B cell (primary cell): ENCODE data around the gene CCDC30. TPM values are rescaled to one million over a fixed set of nuclear protein-coding genes. Genes with fewer than 3 reads are reported as not detected.
A peak's percentile ranks its signal among the peaks of the same experiment; 100 is the strongest.

Experiments
- ATAC-seq: fragments of 200-7000 bp; cut with Tn5 transposase; one replicate; pipeline ENCODE4 v1.10.0; 2021; ENCODE audit warnings: low read depth, mild to moderate bottlenecking, moderate number of reproducible peaks, moderate library complexity
- CTCF ChIA-PET: fragments of 350-600 bp; sonication (Branson Sonifier 250); formaldehyde crosslinking; loops from one replicate; lab custom pipeline; 2021; ENCODE audit warnings: antibody characterized with exemption, inconsistent platforms; lab: Charles Lee
- POLR2A ChIA-PET: fragments of 350-600 bp; sonication (Branson Sonifier 250); formaldehyde crosslinking; loops from one replicate; lab custom pipeline; 2021; ENCODE audit warnings: antibody characterized with exemption; lab: Charles Lee
- DNase-seq: peaks from one replicate; pipeline ENCODE4 v3.0.0; 2013
- H2AFZ ChIP-seq: 2 replicates; pipeline ENCODE4 v1.6.1; 2012; ENCODE audit warnings: mild to moderate bottlenecking, low read depth, low read length; ENCODE audit not compliant: insufficient read depth, poor library complexity, severe bottlenecking
- H3K27ac ChIP-seq, 2 donors: 1 replicate in 1 of 2; 2 replicates in 1 of 2; pipeline ENCODE4 v1.5.1; 2012 to 2013; ENCODE audit warnings: low read length in 2 of 2, mild to moderate bottlenecking in 2 of 2, moderate library complexity in 1 of 2
- H3K27me3 ChIP-seq, 4 experiments: fragments of 200-600 bp in 1 of 4; sonication (generic) in 1 of 4; replicated peaks in 1 of 4; 1 replicate in 2 of 4; 2 replicates in 2 of 4; pipeline versions ENCODE4 v1.6.1 to v1.7.0; 2013 to 2016; ENCODE audit warnings: low read length in 3 of 4, mild to moderate bottlenecking in 2 of 4, mixed read lengths in 1 of 4, moderate library complexity in 1 of 4; ENCODE audit not compliant: insufficient read depth in 4 of 4, control insufficient read depth in 3 of 4; ENCODE audit errors: control extremely low read depth in 1 of 4
- H3K36me3 ChIP-seq, 2 experiments: replicated peaks in 1 of 2; 1 replicate in 1 of 2; 2 replicates in 1 of 2; pipeline versions ENCODE4 v1.6.1 to v1.7.1; 2013; ENCODE audit warnings: low read length in 1 of 2; ENCODE audit not compliant: insufficient read depth in 2 of 2, control insufficient read depth in 1 of 2; ENCODE audit errors: control extremely low read depth in 1 of 2, extremely low read depth in 1 of 2
- H3K4me1 ChIP-seq, 2 donors: fragments of 200-600 bp in 1 of 2; sonication (generic) in 1 of 2; 1 replicate in 1 of 2; 2 replicates in 1 of 2; pipeline versions ENCODE4 v1.5.1 to v1.6.1; 2013 to 2017; ENCODE audit warnings: low read length in 2 of 2; ENCODE audit not compliant: control insufficient read depth in 2 of 2, insufficient read depth in 2 of 2
- H3K4me2 ChIP-seq: replicated peaks from 2 replicates; pipeline ENCODE3; 2012; ENCODE audit warnings: mild to moderate bottlenecking, low read depth, low read length; ENCODE audit not compliant: poor library complexity, severe bottlenecking
- H3K4me3 ChIP-seq, 5 experiments: fragments of 200-600 bp in 1 of 5; sonication (generic) in 1 of 5; 1 replicate in 3 of 5; 2 replicates in 2 of 5; pipeline versions ENCODE4 v1.5.1 to v1.7.0; 2011 to 2016; ENCODE audit warnings: low read length in 4 of 5, mild to moderate bottlenecking in 4 of 5, low read depth in 2 of 5, control low read depth in 1 of 5, moderate library complexity in 1 of 5; ENCODE audit not compliant: insufficient read depth in 1 of 5; ENCODE audit errors: control extremely low read depth in 1 of 5, extremely low read depth in 1 of 5
- H3K79me2 ChIP-seq: fragments of 200-600 bp; sonication (generic); one replicate; pipeline ENCODE4 v1.6.0; 2016; ENCODE audit warnings: low read length; ENCODE audit not compliant: control insufficient read depth, insufficient read depth
- H3K9ac ChIP-seq: fragments of 200-600 bp; sonication (generic); 2 replicates; pipeline ENCODE4 v1.6.1; 2017; ENCODE audit warnings: mild to moderate bottlenecking, low read length, moderate library complexity
- H3K9me3 ChIP-seq, 3 donors: one replicate each; pipeline versions ENCODE4 v1.6.1 to v1.7.1; 2013; ENCODE audit warnings: low read length in 2 of 3; ENCODE audit not compliant: control insufficient read depth in 2 of 3, insufficient read depth in 1 of 3; ENCODE audit errors: control extremely low read depth in 1 of 3
- H4K20me1 ChIP-seq: 2 replicates; pipeline ENCODE4 v1.6.0; 2012; ENCODE audit warnings: mild to moderate bottlenecking, low read length; ENCODE audit not compliant: insufficient read depth, control insufficient read depth, poor library complexity, severe bottlenecking
- H3K27ac Mint-ChIP-seq: one replicate; pipeline ENCODE4 v1.8.0; 2021; ENCODE audit warnings: mixed read lengths
- H3K27me3 Mint-ChIP-seq: one replicate; pipeline ENCODE4 v1.8.0; 2021; ENCODE audit warnings: mixed read lengths
- H3K4me1 Mint-ChIP-seq: one replicate; pipeline ENCODE4 v1.8.0; 2021; ENCODE audit warnings: mixed read lengths
- H3K4me3 Mint-ChIP-seq: one replicate; pipeline ENCODE4 v1.8.0; 2021; ENCODE audit warnings: mixed read lengths
- H3K9me3 Mint-ChIP-seq: one replicate; pipeline ENCODE4 v1.8.0; 2022; ENCODE audit warnings: mixed read lengths; ENCODE audit not compliant: insufficient read depth
- EZH2 ChIP-seq: IDR thresholded peaks from 2 replicates; pipeline ENCODE4 v1.6.1; 2012; ENCODE audit warnings: borderline replicate concordance, low read depth, mild to moderate bottlenecking, moderate library complexity, low read length; ENCODE audit not compliant: insufficient read depth, poor library complexity, severe bottlenecking
- WGBS: methylation state at CpG from one replicate; pipeline ENCODE4 v1.1.5; 2013; ENCODE audit warnings: missing lambda C conversion rate; ENCODE audit not compliant: insufficient coverage; 5-methylcytosine and 5-hydroxymethylcytosine counted together
- intact Hi-C: fragments of 100-400 bp; cut with micrococcal nuclease; formaldehyde crosslinking; loops from one replicate; pipeline ENCODE4 v1.10.0; 2022
- polyA plus RNA-seq: library from polyadenylated mRNA; depleted of rRNA; stranded (reverse); fragments of >200 nt; gene quantifications from 2 replicates; pipeline ENCODE4 v1.2.3, GENCODE V29; 2012
- total RNA-seq, 2 donors: library from RNA; stranded (reverse); fragments of 120-200 nt in 1 of 2; gene quantifications; 1 replicate in 1 of 2; 2 replicates in 1 of 2; pipeline versions ENCODE4 v1.2.3 to v1.2.4, GENCODE V29; 2013 to 2022
- TF ChIP-seq, protein P1 (sequence below): fragments of 200-600 bp; IDR thresholded peaks from one replicate; pipeline ENCODE4 v1.8.0; 2022; ENCODE audit warnings: antibody characterized with exemption, mild to moderate bottlenecking

The CCDC30 gene
- total and polyA plus RNA-seq, 2 donors (not counting 1 experiment from before 2014, with no cell fraction given) = 1.4 to 7.4 TPM

DNA sequence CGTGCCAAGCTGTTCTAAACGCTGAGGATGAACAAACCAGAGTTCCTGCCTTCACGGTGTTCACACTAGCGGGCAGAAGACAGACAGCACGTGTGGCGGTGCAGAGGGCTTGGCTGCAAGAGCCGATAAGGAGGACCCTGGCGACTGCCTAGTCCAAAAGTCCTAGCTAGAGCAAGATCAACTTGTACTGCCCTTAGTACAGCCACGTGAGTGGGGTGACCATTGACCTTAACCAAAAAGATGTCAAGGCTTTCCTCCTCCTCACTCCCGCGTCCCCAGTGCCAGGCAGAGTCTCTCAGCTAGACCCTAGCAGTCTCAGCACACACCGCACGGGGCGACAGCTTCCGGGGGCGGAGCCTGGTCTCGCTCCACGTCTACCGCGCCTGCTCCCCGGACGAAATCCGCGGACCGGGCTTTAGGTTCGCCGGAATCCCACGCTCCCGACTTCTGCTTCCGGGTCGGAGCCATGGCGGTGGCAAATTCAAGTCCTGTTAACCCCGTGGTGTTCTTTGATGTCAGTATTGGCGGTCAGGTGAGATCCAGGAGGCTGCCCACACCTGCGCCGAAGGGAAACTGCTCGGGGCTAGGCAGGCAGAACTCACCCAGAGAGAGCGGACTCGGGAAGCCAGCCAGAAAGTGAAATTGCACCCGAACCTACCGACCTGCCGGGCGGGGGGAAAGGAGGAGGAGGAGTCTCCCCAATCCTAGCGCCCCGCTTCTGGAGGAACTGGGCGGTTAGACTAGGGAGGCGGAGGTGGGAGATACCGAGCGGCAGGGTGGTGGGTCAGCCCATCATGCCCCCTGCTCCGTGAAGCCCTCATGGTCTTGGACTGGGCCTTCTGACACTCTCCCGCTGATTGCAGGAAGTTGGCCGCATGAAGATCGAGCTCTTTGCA is 195.1 kb downstream of the CCDC30 start, which contains the start of gene PPIH:
PPIH (plus strand) TSS at position 443 of the 896 bp plus-strand sequence; CDS start at position 467, 24 bp downstream.
- intact Hi-C loops = loop anchor here (1.0 to 5.0 kb wide), 5 partner anchors 24 to 699 kb away; partner anchors contain the start of genes C1orf50, CDC20, FOXJ3 and P3H1
- WGBS = under 1% methylated on average over 53 of the region's 53 CpGs
- H3K4me1 Mint-ChIP-seq = peaks cover 32% of the 10 kb centered on the region

More for the DNA sequence above, 195.1 kb downstream of the CCDC30 start, which contains the start of gene PPIH:
- POLR2A ChIA-PET = interaction anchor here (0.6 to 1.9 kb wide), 6 partner anchors 24 to 298 kb away, joined by 3 to 19 read pairs (median 3); partner anchors contain the start of genes C1orf50, P3H1, YBX1 and ZNF691
- H3K79me2 ChIP-seq = peaks cover 15% of the 10 kb centered on the region
- H3K27ac Mint-ChIP-seq = peak within 1 kb of the TSS; percentile 93
- H3K36me3 ChIP-seq = peaks cover 0 to 20% of the 10 kb centered on the region in 2 experiments
- H3K4me3 Mint-ChIP-seq = peak within 1 kb of the TSS; percentile 99
- no peaks in the 10 kb centered on the region for H4K20me1 ChIP-seq
- H3K4me2 ChIP-seq = peak within 1 kb of the TSS; percentile 85
- ATAC-seq (peak; percentile 99), DNase-seq (peak; percentile 94)
- peak within 1 kb of the TSS; percentile 75 for H3K9ac ChIP-seq
- no peaks in the 10 kb centered on the region for H3K9me3 ChIP-seq
- H3K4me3 ChIP-seq = peak within 1 kb of the TSS; percentile 45 to 90 (median 84)
- peak within 1 kb of the TSS; percentile 62 to 76 for H3K27ac ChIP-seq
- CTCF ChIA-PET = interaction anchor here (0.7 to 2.2 kb wide), 8 partner anchors 9 to 485 kb away, joined by 3 to 13 read pairs (median 4); partner anchors contain the start of genes C1orf50, P3H1 and YBX1
- peak within 1 kb of the TSS; percentile 84 for H2AFZ ChIP-seq
- H3K9me3 Mint-ChIP-seq = no peaks in the 10 kb centered on the region
- H3K4me1 ChIP-seq = peaks cover 15 to 22% of the 10 kb centered on the region in 2 donors
- TF ChIP-seq, protein P1, sequence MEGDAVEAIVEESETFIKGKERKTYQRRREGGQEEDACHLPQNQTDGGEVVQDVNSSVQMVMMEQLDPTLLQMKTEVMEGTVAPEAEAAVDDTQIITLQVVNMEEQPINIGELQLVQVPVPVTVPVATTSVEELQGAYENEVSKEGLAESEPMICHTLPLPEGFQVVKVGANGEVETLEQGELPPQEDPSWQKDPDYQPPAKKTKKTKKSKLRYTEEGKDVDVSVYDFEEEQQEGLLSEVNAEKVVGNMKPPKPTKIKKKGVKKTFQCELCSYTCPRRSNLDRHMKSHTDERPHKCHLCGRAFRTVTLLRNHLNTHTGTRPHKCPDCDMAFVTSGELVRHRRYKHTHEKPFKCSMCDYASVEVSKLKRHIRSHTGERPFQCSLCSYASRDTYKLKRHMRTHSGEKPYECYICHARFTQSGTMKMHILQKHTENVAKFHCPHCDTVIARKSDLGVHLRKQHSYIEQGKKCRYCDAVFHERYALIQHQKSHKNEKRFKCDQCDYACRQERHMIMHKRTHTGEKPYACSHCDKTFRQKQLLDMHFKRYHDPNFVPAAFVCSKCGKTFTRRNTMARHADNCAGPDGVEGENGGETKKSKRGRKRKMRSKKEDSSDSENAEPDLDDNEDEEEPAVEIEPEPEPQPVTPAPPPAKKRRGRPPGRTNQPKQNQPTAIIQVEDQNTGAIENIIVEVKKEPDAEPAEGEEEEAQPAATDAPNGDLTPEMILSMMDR = no peak
- no peak for TF ChIP-seq EZH2
- no peaks in the 10 kb centered on the region for H3K27me3 Mint-ChIP-seq
- no peaks in the 10 kb centered on the region for H3K27me3 ChIP-seq
